ENCODE results near the gene OTOF. TPM values are rescaled to one million over a fixed set of nuclear protein-coding genes. Genes with fewer than 3 reads are reported as not detected.
A peak's percentile ranks its signal among the peaks of the same experiment; 100 is the strongest.

The OTOF gene
- total and polyA plus RNA-seq, 9 of the 15 experiments (the other 6 are each of a cell fraction or from before 2014, with no cell fraction given), result 0.03 to 0.11 (median 0.06) TPM; not detected in 5

DNA sequence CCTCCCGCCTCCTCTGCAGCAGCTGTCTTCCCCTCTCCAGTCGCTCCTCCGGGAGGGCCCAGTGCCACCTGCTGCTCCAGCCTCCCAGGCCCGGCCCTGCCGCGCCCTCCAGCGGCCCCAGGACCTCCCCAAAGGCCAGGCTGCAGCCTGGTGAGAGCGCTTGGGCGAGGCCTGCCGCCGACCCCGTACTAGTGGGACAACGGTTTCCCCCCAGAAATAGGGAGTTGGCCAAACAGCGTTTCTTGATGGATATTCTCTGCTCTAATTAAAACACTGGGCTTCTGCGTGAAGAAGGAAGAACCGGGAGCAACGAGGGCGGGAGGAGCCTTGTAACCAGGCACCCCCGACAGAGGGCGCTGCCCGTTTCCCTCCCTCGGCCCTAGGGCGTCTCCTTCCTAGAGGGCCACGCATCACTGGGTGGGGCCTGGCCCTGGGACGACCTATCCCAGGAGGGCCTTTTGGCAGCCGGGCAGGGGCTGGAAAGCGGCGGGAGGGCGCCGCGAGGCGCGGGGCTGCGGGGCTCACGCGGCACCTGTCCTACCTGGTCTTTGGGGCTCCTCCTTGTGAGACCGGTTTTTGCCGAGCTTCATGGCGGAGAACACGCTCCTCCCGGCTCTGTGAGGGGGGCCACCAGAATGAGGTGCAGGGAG is 25.4 kb upstream of the OTOF start (continued):
- peak in 1 of 2 experiments; percentile 85; a peak in 2 of 4 replicates for TF ChIP-seq TEAD1 (CRISPR knock-in tag; IDR thresholded peaks at IDR 0.05)
- TF ChIP-seq ZNF165 (CRISPR knock-in tag; IDR thresholded peaks at IDR 0.05; ENCODE audit: borderline replicate concordance), result no peak
- no peak for TF ChIP-seq POLR2AphosphoS2 (IDR thresholded peaks at IDR 0.05; ENCODE audit: low read length)
- no peak for TF ChIP-seq HMG20A (CRISPR knock-in tag; conservative IDR thresholded peaks at IDR 0.05)
- TF ChIP-seq SP1 (CRISPR knock-in tag; IDR thresholded peaks at IDR 0.05), result peak; percentile 79
- TF ChIP-seq BDP1 (IDR thresholded peaks at IDR 0.05; ENCODE audit: insufficient read depth, insufficient read length), result no peak
- TF ChIP-seq, protein P1, sequence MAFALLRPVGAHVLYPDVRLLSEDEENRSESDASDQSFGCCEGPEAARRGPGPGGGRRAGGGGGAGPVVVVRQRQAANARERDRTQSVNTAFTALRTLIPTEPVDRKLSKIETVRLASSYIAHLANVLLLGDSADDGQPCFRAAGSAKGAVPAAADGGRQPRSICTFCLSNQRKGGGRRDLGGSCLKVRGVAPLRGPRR (CRISPR knock-in tag; IDR thresholded peaks at IDR 0.05), result no peak
- TF ChIP-seq HNRNPK (IDR thresholded peaks at IDR 0.05; ENCODE audit: low read depth, low read length, poor library complexity, severe bottlenecking), result no peak
- no peak for TF ChIP-seq MEF2A (IDR thresholded peaks at IDR 0.05; ENCODE audit: control insufficient read depth, low read depth, low read length)
- TF ChIP-seq, protein P2, sequence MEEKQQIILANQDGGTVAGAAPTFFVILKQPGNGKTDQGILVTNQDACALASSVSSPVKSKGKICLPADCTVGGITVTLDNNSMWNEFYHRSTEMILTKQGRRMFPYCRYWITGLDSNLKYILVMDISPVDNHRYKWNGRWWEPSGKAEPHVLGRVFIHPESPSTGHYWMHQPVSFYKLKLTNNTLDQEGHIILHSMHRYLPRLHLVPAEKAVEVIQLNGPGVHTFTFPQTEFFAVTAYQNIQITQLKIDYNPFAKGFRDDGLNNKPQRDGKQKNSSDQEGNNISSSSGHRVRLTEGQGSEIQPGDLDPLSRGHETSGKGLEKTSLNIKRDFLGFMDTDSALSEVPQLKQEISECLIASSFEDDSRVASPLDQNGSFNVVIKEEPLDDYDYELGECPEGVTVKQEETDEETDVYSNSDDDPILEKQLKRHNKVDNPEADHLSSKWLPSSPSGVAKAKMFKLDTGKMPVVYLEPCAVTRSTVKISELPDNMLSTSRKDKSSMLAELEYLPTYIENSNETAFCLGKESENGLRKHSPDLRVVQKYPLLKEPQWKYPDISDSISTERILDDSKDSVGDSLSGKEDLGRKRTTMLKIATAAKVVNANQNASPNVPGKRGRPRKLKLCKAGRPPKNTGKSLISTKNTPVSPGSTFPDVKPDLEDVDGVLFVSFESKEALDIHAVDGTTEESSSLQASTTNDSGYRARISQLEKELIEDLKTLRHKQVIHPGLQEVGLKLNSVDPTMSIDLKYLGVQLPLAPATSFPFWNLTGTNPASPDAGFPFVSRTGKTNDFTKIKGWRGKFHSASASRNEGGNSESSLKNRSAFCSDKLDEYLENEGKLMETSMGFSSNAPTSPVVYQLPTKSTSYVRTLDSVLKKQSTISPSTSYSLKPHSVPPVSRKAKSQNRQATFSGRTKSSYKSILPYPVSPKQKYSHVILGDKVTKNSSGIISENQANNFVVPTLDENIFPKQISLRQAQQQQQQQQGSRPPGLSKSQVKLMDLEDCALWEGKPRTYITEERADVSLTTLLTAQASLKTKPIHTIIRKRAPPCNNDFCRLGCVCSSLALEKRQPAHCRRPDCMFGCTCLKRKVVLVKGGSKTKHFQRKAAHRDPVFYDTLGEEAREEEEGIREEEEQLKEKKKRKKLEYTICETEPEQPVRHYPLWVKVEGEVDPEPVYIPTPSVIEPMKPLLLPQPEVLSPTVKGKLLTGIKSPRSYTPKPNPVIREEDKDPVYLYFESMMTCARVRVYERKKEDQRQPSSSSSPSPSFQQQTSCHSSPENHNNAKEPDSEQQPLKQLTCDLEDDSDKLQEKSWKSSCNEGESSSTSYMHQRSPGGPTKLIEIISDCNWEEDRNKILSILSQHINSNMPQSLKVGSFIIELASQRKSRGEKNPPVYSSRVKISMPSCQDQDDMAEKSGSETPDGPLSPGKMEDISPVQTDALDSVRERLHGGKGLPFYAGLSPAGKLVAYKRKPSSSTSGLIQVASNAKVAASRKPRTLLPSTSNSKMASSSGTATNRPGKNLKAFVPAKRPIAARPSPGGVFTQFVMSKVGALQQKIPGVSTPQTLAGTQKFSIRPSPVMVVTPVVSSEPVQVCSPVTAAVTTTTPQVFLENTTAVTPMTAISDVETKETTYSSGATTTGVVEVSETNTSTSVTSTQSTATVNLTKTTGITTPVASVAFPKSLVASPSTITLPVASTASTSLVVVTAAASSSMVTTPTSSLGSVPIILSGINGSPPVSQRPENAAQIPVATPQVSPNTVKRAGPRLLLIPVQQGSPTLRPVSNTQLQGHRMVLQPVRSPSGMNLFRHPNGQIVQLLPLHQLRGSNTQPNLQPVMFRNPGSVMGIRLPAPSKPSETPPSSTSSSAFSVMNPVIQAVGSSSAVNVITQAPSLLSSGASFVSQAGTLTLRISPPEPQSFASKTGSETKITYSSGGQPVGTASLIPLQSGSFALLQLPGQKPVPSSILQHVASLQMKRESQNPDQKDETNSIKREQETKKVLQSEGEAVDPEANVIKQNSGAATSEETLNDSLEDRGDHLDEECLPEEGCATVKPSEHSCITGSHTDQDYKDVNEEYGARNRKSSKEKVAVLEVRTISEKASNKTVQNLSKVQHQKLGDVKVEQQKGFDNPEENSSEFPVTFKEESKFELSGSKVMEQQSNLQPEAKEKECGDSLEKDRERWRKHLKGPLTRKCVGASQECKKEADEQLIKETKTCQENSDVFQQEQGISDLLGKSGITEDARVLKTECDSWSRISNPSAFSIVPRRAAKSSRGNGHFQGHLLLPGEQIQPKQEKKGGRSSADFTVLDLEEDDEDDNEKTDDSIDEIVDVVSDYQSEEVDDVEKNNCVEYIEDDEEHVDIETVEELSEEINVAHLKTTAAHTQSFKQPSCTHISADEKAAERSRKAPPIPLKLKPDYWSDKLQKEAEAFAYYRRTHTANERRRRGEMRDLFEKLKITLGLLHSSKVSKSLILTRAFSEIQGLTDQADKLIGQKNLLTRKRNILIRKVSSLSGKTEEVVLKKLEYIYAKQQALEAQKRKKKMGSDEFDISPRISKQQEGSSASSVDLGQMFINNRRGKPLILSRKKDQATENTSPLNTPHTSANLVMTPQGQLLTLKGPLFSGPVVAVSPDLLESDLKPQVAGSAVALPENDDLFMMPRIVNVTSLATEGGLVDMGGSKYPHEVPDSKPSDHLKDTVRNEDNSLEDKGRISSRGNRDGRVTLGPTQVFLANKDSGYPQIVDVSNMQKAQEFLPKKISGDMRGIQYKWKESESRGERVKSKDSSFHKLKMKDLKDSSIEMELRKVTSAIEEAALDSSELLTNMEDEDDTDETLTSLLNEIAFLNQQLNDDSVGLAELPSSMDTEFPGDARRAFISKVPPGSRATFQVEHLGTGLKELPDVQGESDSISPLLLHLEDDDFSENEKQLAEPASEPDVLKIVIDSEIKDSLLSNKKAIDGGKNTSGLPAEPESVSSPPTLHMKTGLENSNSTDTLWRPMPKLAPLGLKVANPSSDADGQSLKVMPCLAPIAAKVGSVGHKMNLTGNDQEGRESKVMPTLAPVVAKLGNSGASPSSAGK (IDR thresholded peaks at IDR 0.05), result peak; percentile 95
- TF ChIP-seq MBD2 (IDR thresholded peaks at IDR 0.05; ENCODE audit: borderline replicate concordance, low read depth), result peak; percentile 20; the same call in 1 of the 2 replicates
- peak; percentile 79; the same call in 1 of the 2 replicates for TF ChIP-seq KAT7 (CRISPR knock-in tag; IDR thresholded peaks at IDR 0.05; ENCODE audit: borderline replicate concordance)
- TF ChIP-seq ZNF561 (CRISPR knock-in tag; conservative IDR thresholded peaks at IDR 0.05), result no peak
- TF ChIP-seq, protein P3, sequence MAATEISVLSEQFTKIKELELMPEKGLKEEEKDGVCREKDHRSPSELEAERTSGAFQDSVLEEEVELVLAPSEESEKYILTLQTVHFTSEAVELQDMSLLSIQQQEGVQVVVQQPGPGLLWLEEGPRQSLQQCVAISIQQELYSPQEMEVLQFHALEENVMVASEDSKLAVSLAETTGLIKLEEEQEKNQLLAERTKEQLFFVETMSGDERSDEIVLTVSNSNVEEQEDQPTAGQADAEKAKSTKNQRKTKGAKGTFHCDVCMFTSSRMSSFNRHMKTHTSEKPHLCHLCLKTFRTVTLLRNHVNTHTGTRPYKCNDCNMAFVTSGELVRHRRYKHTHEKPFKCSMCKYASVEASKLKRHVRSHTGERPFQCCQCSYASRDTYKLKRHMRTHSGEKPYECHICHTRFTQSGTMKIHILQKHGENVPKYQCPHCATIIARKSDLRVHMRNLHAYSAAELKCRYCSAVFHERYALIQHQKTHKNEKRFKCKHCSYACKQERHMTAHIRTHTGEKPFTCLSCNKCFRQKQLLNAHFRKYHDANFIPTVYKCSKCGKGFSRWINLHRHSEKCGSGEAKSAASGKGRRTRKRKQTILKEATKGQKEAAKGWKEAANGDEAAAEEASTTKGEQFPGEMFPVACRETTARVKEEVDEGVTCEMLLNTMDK (IDR thresholded peaks at IDR 0.05; ENCODE audit: borderline replicate concordance, insufficient read depth, low read depth, low read length, poor library complexity, severe bottlenecking), result peak; percentile 96
